ENCODE results near the gene NPB. TPM values are rescaled to one million over a fixed set of nuclear protein-coding genes. Genes with fewer than 3 reads are reported as not detected.
A peak's percentile ranks its signal among the peaks of the same experiment; 100 is the strongest.

NPB gene
- total RNA-seq, 1 experiment from 2014 or later: 0.47 TPM

DNA sequence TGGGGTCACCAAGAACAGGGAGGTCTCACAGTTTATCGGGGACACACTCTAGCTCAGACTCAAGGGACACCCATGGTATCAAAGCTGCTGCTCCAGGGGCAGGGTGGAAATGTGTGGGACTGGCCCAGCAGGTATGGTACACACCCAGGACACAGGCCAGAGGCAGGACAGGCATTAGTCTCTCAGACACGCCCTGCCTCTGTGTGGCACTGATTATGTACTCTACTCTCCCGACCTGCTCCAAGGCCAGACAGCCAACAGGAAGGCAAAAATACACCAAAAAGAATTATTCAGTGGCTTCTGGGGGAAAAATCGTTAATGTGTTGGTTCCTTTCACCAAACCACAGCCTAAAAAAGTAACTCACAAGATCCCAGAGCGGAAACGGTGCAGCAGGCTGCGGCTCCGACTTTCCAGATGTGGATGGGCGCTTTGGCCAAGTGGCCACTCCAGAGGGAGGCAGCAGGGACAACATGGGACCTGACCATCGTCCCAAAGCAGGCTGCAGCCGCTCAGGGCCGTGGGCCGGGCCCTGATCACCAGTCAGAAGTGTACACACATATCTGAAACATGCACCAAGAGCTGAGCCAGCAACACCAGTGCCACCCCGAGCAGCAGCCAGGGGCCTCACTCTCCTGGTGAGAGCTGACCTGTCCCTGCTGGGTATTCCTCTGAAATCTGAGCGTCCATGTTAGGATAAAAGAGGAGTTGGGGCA, 17.0 kb downstream of the NPB start:
- peaks cover 53% of the 10 kb centered on the region for H3K4me1 Mint-ChIP-seq (ENCODE audit: low read depth, unreplicated experiment)
- DNase-seq: peak; percentile 40
- peak overlapping the region; percentile 77 for H3K27ac Mint-ChIP-seq (ENCODE audit: unreplicated experiment)
- H3K4me3 Mint-ChIP-seq (ENCODE audit: low read depth, unreplicated experiment): peak overlapping the region; percentile 93
- peaks cover 83% of the 10 kb centered on the region for H3K36me3 Mint-ChIP-seq (ENCODE audit: insufficient read depth, unreplicated experiment)
- H3K27me3 Mint-ChIP-seq (ENCODE audit: unreplicated experiment): no peaks in the 10 kb centered on the region
- TF ChIP-seq, protein P1, sequence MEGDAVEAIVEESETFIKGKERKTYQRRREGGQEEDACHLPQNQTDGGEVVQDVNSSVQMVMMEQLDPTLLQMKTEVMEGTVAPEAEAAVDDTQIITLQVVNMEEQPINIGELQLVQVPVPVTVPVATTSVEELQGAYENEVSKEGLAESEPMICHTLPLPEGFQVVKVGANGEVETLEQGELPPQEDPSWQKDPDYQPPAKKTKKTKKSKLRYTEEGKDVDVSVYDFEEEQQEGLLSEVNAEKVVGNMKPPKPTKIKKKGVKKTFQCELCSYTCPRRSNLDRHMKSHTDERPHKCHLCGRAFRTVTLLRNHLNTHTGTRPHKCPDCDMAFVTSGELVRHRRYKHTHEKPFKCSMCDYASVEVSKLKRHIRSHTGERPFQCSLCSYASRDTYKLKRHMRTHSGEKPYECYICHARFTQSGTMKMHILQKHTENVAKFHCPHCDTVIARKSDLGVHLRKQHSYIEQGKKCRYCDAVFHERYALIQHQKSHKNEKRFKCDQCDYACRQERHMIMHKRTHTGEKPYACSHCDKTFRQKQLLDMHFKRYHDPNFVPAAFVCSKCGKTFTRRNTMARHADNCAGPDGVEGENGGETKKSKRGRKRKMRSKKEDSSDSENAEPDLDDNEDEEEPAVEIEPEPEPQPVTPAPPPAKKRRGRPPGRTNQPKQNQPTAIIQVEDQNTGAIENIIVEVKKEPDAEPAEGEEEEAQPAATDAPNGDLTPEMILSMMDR (IDR thresholded peaks at IDR 0.05; ENCODE audit: unreplicated experiment): no peak
- H3K9me3 Mint-ChIP-seq (ENCODE audit: low read depth, unreplicated experiment): no peaks in the 10 kb centered on the region
- intact Hi-C loops (cut with micrococcal nuclease; ENCODE audit: unreplicated experiment): no loop called here
- CTCF ChIA-PET: no interaction called here
- BruUV-seq (replicated peaks): no TSS peak

DNA sequence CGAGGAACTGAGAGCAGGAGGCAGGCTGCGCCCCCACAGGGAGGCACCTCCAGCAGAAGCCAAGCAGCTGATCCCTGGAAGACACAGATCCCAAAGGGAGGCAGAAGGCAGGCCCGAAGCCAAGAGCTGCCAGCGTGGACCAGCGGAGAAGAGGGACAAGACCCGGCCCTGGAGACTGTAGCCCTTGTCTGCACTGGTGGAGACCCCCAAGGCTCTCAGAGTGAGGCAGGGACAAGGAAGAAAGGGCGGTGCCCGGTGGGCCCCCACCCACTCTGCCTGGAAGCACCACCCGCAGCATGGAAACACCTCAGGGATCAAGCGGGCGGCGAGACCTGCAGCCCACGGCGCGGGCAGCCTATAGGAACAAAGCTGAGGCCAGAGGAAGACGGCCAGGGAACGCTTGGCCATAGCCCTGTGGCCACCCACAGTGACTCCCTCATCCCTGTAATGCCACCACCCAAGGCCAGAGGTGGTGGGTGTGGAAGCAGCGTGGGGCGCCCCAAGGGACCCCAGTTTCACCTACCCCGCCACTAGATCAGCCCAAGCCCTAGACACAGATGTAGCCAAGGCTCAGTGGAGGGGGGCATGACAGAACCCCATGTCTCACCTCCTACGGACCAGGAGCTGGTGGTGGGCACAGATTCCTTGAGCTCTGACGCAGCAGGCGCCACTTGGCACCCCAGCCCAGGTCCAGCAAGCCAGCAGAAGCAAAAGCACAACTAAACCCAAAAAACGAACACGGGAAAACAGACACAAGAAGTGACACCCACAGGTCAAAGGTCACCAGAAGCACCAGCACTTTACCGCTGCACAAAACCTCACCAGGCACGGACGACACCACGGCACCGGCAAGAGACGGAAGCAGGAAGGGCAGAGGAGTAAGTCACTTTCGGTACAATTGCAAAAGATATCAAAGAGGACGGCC, 18.8 kb downstream of the NPB start:
- BruUV-seq (replicated peaks): no TSS peak
- Mint-ChIP-seq H3K27ac (ENCODE audit: unreplicated experiment) (no peak overlapping the region), H3K9me3 (ENCODE audit: low read depth, unreplicated experiment) (no peaks in the 10 kb centered on the region), H3K4me3 (ENCODE audit: low read depth, unreplicated experiment) (no peak overlapping the region), H3K4me1 (ENCODE audit: low read depth, unreplicated experiment) (peaks cover 53% of the 10 kb centered on the region), H3K36me3 (ENCODE audit: insufficient read depth, unreplicated experiment) (peaks cover 69% of the 10 kb centered on the region), H3K27me3 (ENCODE audit: unreplicated experiment) (no peaks in the 10 kb centered on the region)
- TF ChIP-seq, protein P1 (IDR thresholded peaks at IDR 0.05; ENCODE audit: unreplicated experiment): no peak
- intact Hi-C loops (cut with micrococcal nuclease; ENCODE audit: unreplicated experiment): no loop called here
- no peak for DNase-seq
- CTCF ChIA-PET: no interaction called here

DNA sequence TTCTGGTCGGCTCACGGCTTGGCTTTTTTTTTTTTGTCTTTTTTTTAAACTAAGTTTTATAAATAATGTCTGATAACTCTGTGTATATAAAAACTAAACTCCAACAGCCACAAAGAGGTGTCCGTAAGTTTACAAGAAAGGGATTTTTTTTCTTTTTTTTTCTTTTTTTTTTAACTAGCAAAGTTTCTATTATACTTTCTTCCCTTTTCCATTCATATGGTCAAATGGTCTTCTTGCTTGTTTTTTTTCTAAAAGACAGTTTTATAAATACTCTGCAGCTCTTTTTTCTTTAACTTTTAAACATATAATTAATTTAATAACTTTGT, 19.5 kb downstream of the NPB start:
- intact Hi-C loops (cut with micrococcal nuclease; ENCODE audit: unreplicated experiment): no loop called here
- CTCF ChIA-PET: no interaction called here
- Mint-ChIP-seq H3K27ac (ENCODE audit: unreplicated experiment) (no peak overlapping the region), H3K4me3 (ENCODE audit: low read depth, unreplicated experiment) (no peak overlapping the region), H3K27me3 (ENCODE audit: unreplicated experiment) (no peaks in the 10 kb centered on the region), H3K36me3 (ENCODE audit: insufficient read depth, unreplicated experiment) (peaks cover 69% of the 10 kb centered on the region), H3K9me3 (ENCODE audit: low read depth, unreplicated experiment) (no peaks in the 10 kb centered on the region), H3K4me1 (ENCODE audit: low read depth, unreplicated experiment) (peaks cover 53% of the 10 kb centered on the region)
- TF ChIP-seq, protein P1 (IDR thresholded peaks at IDR 0.05; ENCODE audit: unreplicated experiment): no peak
- DNase-seq: no peak
- BruUV-seq (replicated peaks): no TSS peak

DNA sequence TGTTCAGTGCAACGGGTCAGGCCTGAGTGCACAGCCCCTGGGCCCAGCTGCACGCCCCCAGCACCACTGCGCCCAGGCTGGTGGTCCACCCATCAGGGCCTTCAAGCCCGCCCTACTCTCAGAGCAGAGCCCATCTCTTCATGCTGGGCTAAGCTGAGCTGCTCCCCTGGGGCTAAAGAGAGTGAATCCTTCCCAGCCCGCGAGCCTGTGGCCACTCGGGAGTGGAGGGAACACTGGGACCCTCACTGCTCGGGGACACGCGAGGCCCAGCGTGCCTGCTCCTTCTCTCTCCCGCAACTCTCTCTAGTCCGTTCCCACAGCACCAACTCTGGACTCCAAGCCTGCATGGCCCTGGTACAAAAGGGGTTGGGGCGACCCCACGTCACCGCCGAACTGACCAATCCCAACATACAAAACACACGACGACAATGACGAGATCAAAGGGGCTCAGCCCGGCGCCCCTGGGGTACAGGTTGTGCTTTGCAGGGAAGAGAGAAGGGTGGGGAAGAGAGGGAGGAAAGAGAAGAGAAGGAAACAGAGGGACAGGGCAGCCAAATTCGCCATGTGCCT, 20.0 kb downstream of the NPB start:
- BruUV-seq (replicated peaks): no TSS peak
- no peaks in the 10 kb centered on the region for H3K27me3 Mint-ChIP-seq (ENCODE audit: unreplicated experiment)
- H3K36me3 Mint-ChIP-seq (ENCODE audit: insufficient read depth, unreplicated experiment): peaks cover 68% of the 10 kb centered on the region

More for the DNA sequence above, 20.0 kb downstream of the NPB start:
- intact Hi-C loops (cut with micrococcal nuclease; ENCODE audit: unreplicated experiment): no loop called here
- CTCF ChIA-PET: no interaction called here
- TF ChIP-seq, protein P1 (IDR thresholded peaks at IDR 0.05; ENCODE audit: unreplicated experiment): no peak
- no peaks in the 10 kb centered on the region for H3K9me3 Mint-ChIP-seq (ENCODE audit: low read depth, unreplicated experiment)
- no peak overlapping the region for H3K4me3 Mint-ChIP-seq (ENCODE audit: low read depth, unreplicated experiment)
- DNase-seq: no peak
- H3K4me1 Mint-ChIP-seq (ENCODE audit: low read depth, unreplicated experiment): peaks cover 49% of the 10 kb centered on the region
- H3K27ac Mint-ChIP-seq (ENCODE audit: unreplicated experiment): no peak overlapping the region
